Vagina (tissue), 2 donors: ENCODE results near the gene RET.

Experiments used
- POLR2A ChIP-seq, 2 donors: fragments of 450-650 bp; IDR thresholded peaks; one replicate each; pipeline ENCODE4 v1.6.1; 2017; ENCODE audit warnings: antibody characterized with exemption in 2 of 2, mild to moderate bottlenecking in 2 of 2, moderate library complexity in 2 of 2
- POLR2AphosphoS5 ChIP-seq, 2 donors: sonication (generic); formaldehyde crosslinking; IDR thresholded peaks; one replicate each; pipeline ENCODE4 v1.9.0; 2017; ENCODE audit warnings: antibody characterized with exemption in 2 of 2, mild to moderate bottlenecking in 2 of 2, low read depth in 1 of 2; ENCODE audit not compliant: insufficient read depth in 1 of 2
- TF ChIP-seq, protein P1 (sequence below), 3 experiments: fragments of 450-650 bp in 2 of 3; fragments of 200-600 bp in 1 of 3; sonication (generic) in 1 of 3; IDR thresholded peaks; one replicate each; pipeline ENCODE4 v1.5.1; 2017 to 2019; ENCODE audit warnings: antibody characterized with exemption in 3 of 3, mild to moderate bottlenecking in 2 of 3, moderate library complexity in 2 of 3

- no peak for TF ChIP-seq POLR2AphosphoS5 (IDR thresholded peaks at IDR 0.05; ENCODE audit: insufficient read depth in 1 of 2, low read depth in 1 of 2)
- TF ChIP-seq POLR2A (IDR thresholded peaks at IDR 0.05): no peak
- TF ChIP-seq, protein P1, sequence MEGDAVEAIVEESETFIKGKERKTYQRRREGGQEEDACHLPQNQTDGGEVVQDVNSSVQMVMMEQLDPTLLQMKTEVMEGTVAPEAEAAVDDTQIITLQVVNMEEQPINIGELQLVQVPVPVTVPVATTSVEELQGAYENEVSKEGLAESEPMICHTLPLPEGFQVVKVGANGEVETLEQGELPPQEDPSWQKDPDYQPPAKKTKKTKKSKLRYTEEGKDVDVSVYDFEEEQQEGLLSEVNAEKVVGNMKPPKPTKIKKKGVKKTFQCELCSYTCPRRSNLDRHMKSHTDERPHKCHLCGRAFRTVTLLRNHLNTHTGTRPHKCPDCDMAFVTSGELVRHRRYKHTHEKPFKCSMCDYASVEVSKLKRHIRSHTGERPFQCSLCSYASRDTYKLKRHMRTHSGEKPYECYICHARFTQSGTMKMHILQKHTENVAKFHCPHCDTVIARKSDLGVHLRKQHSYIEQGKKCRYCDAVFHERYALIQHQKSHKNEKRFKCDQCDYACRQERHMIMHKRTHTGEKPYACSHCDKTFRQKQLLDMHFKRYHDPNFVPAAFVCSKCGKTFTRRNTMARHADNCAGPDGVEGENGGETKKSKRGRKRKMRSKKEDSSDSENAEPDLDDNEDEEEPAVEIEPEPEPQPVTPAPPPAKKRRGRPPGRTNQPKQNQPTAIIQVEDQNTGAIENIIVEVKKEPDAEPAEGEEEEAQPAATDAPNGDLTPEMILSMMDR (IDR thresholded peaks at IDR 0.05): no peak
Measured at GRCh38 chr10:43111921-43112607, 35.2 kb downstream of the RET start.
